Measurements from ENCODE around the gene TMEM132D.
"Not testable (repeated sequence)": the region's sequence is repeated elsewhere in the genome, so short reads cannot be mapped to it uniquely, and the experiment has no call there.

Gene TMEM132D

GRCh38 chr12:129552996-129553750, 350.7 kb downstream of the TMEM132D start:
- Histone ChIP-seq H3K4me1 (ENCODE audit: control insufficient read depth, insufficient read depth, low read length) (no peaks in the 10 kb centered on the region), H3K27ac (ENCODE audit: low read length) (no peak overlapping the region), H3K27me3 (ENCODE audit: control insufficient read depth, insufficient read depth, low read length) (no peaks in the 10 kb centered on the region), H3K4me3 (ENCODE audit: low read length) (no peak overlapping the region), H3K36me3 (ENCODE audit: control insufficient read depth, insufficient read depth, low read length) (no peaks in the 10 kb centered on the region; the same call in 1 of the 2 replicates), H3K9me3 (ENCODE audit: control insufficient read depth, insufficient read depth, low read length) (peaks cover 29% of the 10 kb centered on the region)
- no CpG with 5 or more reads among the region's 19 CpGs for WGBS (ENCODE audit: insufficient coverage, insufficient read length)
- DNase-seq (ENCODE audit: low read depth, low spot score): no peak

- Histone ChIP-seq H3K4me1 (ENCODE audit: control insufficient read depth, insufficient read depth, low read length) (no peaks in the 10 kb centered on the region), H3K4me3 (ENCODE audit: low read length) (no peak overlapping the region), H3K27me3 (ENCODE audit: control insufficient read depth, insufficient read depth, low read length) (no peaks in the 10 kb centered on the region), H3K27ac (ENCODE audit: low read length) (no peak overlapping the region), H3K9me3 (ENCODE audit: control insufficient read depth, insufficient read depth, low read length) (peaks cover 31% of the 10 kb centered on the region), H3K36me3 (ENCODE audit: control insufficient read depth, insufficient read depth, low read length) (no peaks in the 10 kb centered on the region; the same call in 1 of the 2 replicates)
- no CpG with 5 or more reads among the region's 3 CpGs for WGBS (ENCODE audit: insufficient coverage, insufficient read length)
- DNase-seq (ENCODE audit: low read depth, low spot score): no peak
Observed at GRCh38 chr12:129551441-129551840, 352.4 kb downstream of the TMEM132D start.

- no peak overlapping the region for H3K27ac ChIP-seq (ENCODE audit: low read length)
- H3K9me3 ChIP-seq (ENCODE audit: control insufficient read depth, insufficient read depth, low read length): peaks cover 34% of the 10 kb centered on the region
- H3K36me3 ChIP-seq (ENCODE audit: control insufficient read depth, insufficient read depth, low read length): no peaks in the 10 kb centered on the region; the same call in 1 of the 2 replicates
- no CpG with 5 or more reads among the region's 3 CpGs for WGBS (ENCODE audit: insufficient coverage, insufficient read length)
- no peak overlapping the region for H3K4me3 ChIP-seq (ENCODE audit: low read length)
- DNase-seq (ENCODE audit: low read depth, low spot score): no peak
- no peaks in the 10 kb centered on the region for H3K27me3 ChIP-seq (ENCODE audit: control insufficient read depth, insufficient read depth, low read length)
- no peaks in the 10 kb centered on the region for H3K4me1 ChIP-seq (ENCODE audit: control insufficient read depth, insufficient read depth, low read length)
Observed at GRCh38 chr12:129550353-129550752, 353.5 kb downstream of the TMEM132D start.

GRCh38 chr12:129549656-129550055, 354.2 kb downstream of the TMEM132D start:
- DNase-seq (ENCODE audit: low read depth, low spot score): no peak
- no CpG with 5 or more reads among the region's 5 CpGs for WGBS (ENCODE audit: insufficient coverage, insufficient read length)
- Histone ChIP-seq H3K9me3 (ENCODE audit: control insufficient read depth, insufficient read depth, low read length) (peaks cover 32% of the 10 kb centered on the region), H3K27ac (ENCODE audit: low read length) (no peak overlapping the region), H3K36me3 (ENCODE audit: control insufficient read depth, insufficient read depth, low read length) (no peaks in the 10 kb centered on the region; the same call in 1 of the 2 replicates), H3K4me3 (ENCODE audit: low read length) (no peak overlapping the region), H3K27me3 (ENCODE audit: control insufficient read depth, insufficient read depth, low read length) (no peaks in the 10 kb centered on the region), H3K4me1 (ENCODE audit: control insufficient read depth, insufficient read depth, low read length) (no peaks in the 10 kb centered on the region)

GRCh38 chr12:129549020-129549419, 354.8 kb downstream of the TMEM132D start:
- DNase-seq (ENCODE audit: low read depth, low spot score); H3K4me1 ChIP-seq (ENCODE audit: control insufficient read depth, insufficient read depth, low read length); H3K36me3 ChIP-seq (ENCODE audit: control insufficient read depth, insufficient read depth, low read length); H3K27me3 ChIP-seq (ENCODE audit: control insufficient read depth, insufficient read depth, low read length); H3K27ac ChIP-seq (ENCODE audit: low read length); H3K4me3 ChIP-seq (ENCODE audit: low read length): not testable (repeated sequence)
- peaks cover 28% of the 10 kb centered on the region for H3K9me3 ChIP-seq (ENCODE audit: control insufficient read depth, insufficient read depth, low read length)
- no CpG with 5 or more reads among the region's 2 CpGs for WGBS (ENCODE audit: insufficient coverage, insufficient read length)

GRCh38 chr12:129544716-129545115, 359.1 kb downstream of the TMEM132D start:
- no peak overlapping the region for H3K27ac ChIP-seq (ENCODE audit: low read length)
- H3K27me3 ChIP-seq (ENCODE audit: control insufficient read depth, insufficient read depth, low read length): no peaks in the 10 kb centered on the region
- no peaks in the 10 kb centered on the region for H3K4me1 ChIP-seq (ENCODE audit: control insufficient read depth, insufficient read depth, low read length)
- no peak overlapping the region for H3K4me3 ChIP-seq (ENCODE audit: low read length)
- peaks cover 17% of the 10 kb centered on the region for H3K9me3 ChIP-seq (ENCODE audit: control insufficient read depth, insufficient read depth, low read length)
- DNase-seq (ENCODE audit: low read depth, low spot score): no peak
- no peaks in the 10 kb centered on the region for H3K36me3 ChIP-seq (ENCODE audit: control insufficient read depth, insufficient read depth, low read length)
- no CpG with 5 or more reads among the region's 6 CpGs for WGBS (ENCODE audit: insufficient coverage, insufficient read length)

GRCh38 chr12:129540954-129541353, 362.9 kb downstream of the TMEM132D start:
- Histone ChIP-seq H3K4me3 (ENCODE audit: low read length) (no peak overlapping the region), H3K9me3 (ENCODE audit: control insufficient read depth, insufficient read depth, low read length) (peaks cover 12% of the 10 kb centered on the region), H3K27me3 (ENCODE audit: control insufficient read depth, insufficient read depth, low read length) (no peaks in the 10 kb centered on the region), H3K36me3 (ENCODE audit: control insufficient read depth, insufficient read depth, low read length) (no peaks in the 10 kb centered on the region), H3K4me1 (ENCODE audit: control insufficient read depth, insufficient read depth, low read length) (no peaks in the 10 kb centered on the region), H3K27ac (ENCODE audit: low read length) (no peak overlapping the region)
- no peak for DNase-seq (ENCODE audit: low read depth, low spot score)
- WGBS (ENCODE audit: insufficient coverage, insufficient read length): no CpG with 5 or more reads among the region's 5 CpGs

- Histone ChIP-seq H3K27ac (ENCODE audit: low read length) (no peak overlapping the region), H3K4me1 (ENCODE audit: control insufficient read depth, insufficient read depth, low read length) (no peaks in the 10 kb centered on the region), H3K36me3 (ENCODE audit: control insufficient read depth, insufficient read depth, low read length) (no peaks in the 10 kb centered on the region), H3K9me3 (ENCODE audit: control insufficient read depth, insufficient read depth, low read length) (peaks cover 9% of the 10 kb centered on the region), H3K27me3 (ENCODE audit: control insufficient read depth, insufficient read depth, low read length) (no peaks in the 10 kb centered on the region), H3K4me3 (ENCODE audit: low read length) (no peak overlapping the region)
- no CpG with 5 or more reads among the region's 3 CpGs for whole genome bisulfite sequencing (ENCODE audit: insufficient coverage, insufficient read length)
- DNase-seq (ENCODE audit: low read depth, low spot score): no peak
Observed at GRCh38 chr12:129540249-129540648, 363.6 kb downstream of the TMEM132D start.

GRCh38 chr12:129538724-129539335, 365.0 kb downstream of the TMEM132D start:
- not testable (repeated sequence) for H3K36me3 ChIP-seq (ENCODE audit: control insufficient read depth, insufficient read depth, low read length); H3K27me3 ChIP-seq (ENCODE audit: control insufficient read depth, insufficient read depth, low read length); H3K27ac ChIP-seq (ENCODE audit: low read length); H3K4me1 ChIP-seq (ENCODE audit: control insufficient read depth, insufficient read depth, low read length); H3K4me3 ChIP-seq (ENCODE audit: low read length); DNase-seq (ENCODE audit: low read depth, low spot score)
- H3K9me3 ChIP-seq (ENCODE audit: control insufficient read depth, insufficient read depth, low read length): peaks cover 12% of the 10 kb centered on the region
- no CpG with 5 or more reads among the region's 15 CpGs for WGBS (ENCODE audit: insufficient coverage, insufficient read length)

- Histone ChIP-seq H3K9me3 (ENCODE audit: control insufficient read depth, insufficient read depth, low read length) (peaks cover 12% of the 10 kb centered on the region), H3K27me3 (ENCODE audit: control insufficient read depth, insufficient read depth, low read length) (no peaks in the 10 kb centered on the region), H3K4me3 (ENCODE audit: low read length) (no peak overlapping the region), H3K4me1 (ENCODE audit: control insufficient read depth, insufficient read depth, low read length) (no peaks in the 10 kb centered on the region), H3K27ac (ENCODE audit: low read length) (no peak overlapping the region), H3K36me3 (ENCODE audit: control insufficient read depth, insufficient read depth, low read length) (no peaks in the 10 kb centered on the region)
- no CpG with 5 or more reads among the region's 3 CpGs for WGBS (ENCODE audit: insufficient coverage, insufficient read length)
- no peak for DNase-seq (ENCODE audit: low read depth, low spot score)
Observed at GRCh38 chr12:129538137-129538536, 365.7 kb downstream of the TMEM132D start.

Data from iPS DF 6.9 (cell line).